Calu3 (cell line): ENCODE results near the gene NAE1. TPM values are rescaled to one million over a fixed set of nuclear protein-coding genes. Genes with fewer than 3 reads are reported as not detected.

Source experiments
- BruUV-seq: library from RNA; stranded (reverse); fragments of 400-500 nt; replicated peaks from 2 replicates; lab custom pipeline; 2021; lab: Mats Ljungman, UMichigan
- CTCF ChIA-PET: fragments of 300-600 bp; sonication (Branson Sonifier 250); formaldehyde crosslinking; loops from one replicate; lab custom pipeline; 2022; ENCODE audit warnings: antibody characterized with exemption; lab: Charles Lee
- DNase-seq: peaks from one replicate; pipeline ENCODE4 v3.0.0; 2022
- H3K27ac Mint-ChIP-seq: one replicate; pipeline ENCODE4 v1.8.0; 2022; ENCODE audit warnings: mixed read lengths; ENCODE audit not compliant: unreplicated experiment
- H3K27me3 Mint-ChIP-seq: one replicate; pipeline ENCODE4 v1.8.0; 2022; ENCODE audit warnings: mixed read lengths; ENCODE audit not compliant: unreplicated experiment
- H3K36me3 Mint-ChIP-seq: one replicate; pipeline ENCODE4 v1.8.0; 2022; ENCODE audit warnings: mild to moderate bottlenecking, moderate library complexity, mixed read lengths; ENCODE audit not compliant: insufficient read depth, unreplicated experiment
- H3K4me1 Mint-ChIP-seq: one replicate; pipeline ENCODE4 v1.8.0; 2022; ENCODE audit warnings: mild to moderate bottlenecking, low read depth, mixed read lengths; ENCODE audit not compliant: unreplicated experiment
- H3K4me3 Mint-ChIP-seq: one replicate; pipeline ENCODE4 v1.8.0; 2022; ENCODE audit warnings: mild to moderate bottlenecking, low read depth, moderate library complexity, mixed read lengths; ENCODE audit not compliant: unreplicated experiment
- H3K9me3 Mint-ChIP-seq: one replicate; pipeline ENCODE4 v1.8.0; 2022; ENCODE audit warnings: low read depth, mixed read lengths; ENCODE audit not compliant: unreplicated experiment
- CTCF ChIP-seq: fragments of 200-600 bp; IDR thresholded peaks from one replicate; pipeline ENCODE4 v1.8.0; 2022; ENCODE audit warnings: antibody characterized with exemption; ENCODE audit not compliant: unreplicated experiment
- intact Hi-C: fragments of 100-400 bp; cut with micrococcal nuclease; formaldehyde crosslinking; loops from one replicate; pipeline ENCODE4 v1.10.0; 2022; ENCODE audit not compliant: unreplicated experiment
- total RNA-seq: library from RNA; stranded (reverse); gene quantifications from 2 replicates; pipeline ENCODE4 v1.2.3, GENCODE V29; 2022

The NAE1 gene
- total RNA-seq, 1 experiment from 2014 or later = 79.4 TPM

GRCh38 chr16:66858740-66859396 lies 28.1 kb upstream of the NAE1 start:
- H3K27me3 Mint-ChIP-seq = peaks cover 22% of the 10 kb centered on the region
- no peak for TF ChIP-seq CTCF
- CTCF ChIA-PET = interaction anchor here (1.1 kb wide), 1 partner anchor 9 kb away, joined by 4 read pairs; no protein-coding TSS in a partner anchor
- H3K4me1 Mint-ChIP-seq = no peaks in the 10 kb centered on the region
- intact Hi-C loops = no loop called here
- no peak overlapping the region for H3K27ac Mint-ChIP-seq
- no peaks in the 10 kb centered on the region for H3K9me3 Mint-ChIP-seq
- BruUV-seq = no TSS peak
- H3K4me3 Mint-ChIP-seq = no peak overlapping the region
- peak; percentile 72 for DNase-seq
- H3K36me3 Mint-ChIP-seq = no peaks in the 10 kb centered on the region

DNA sequence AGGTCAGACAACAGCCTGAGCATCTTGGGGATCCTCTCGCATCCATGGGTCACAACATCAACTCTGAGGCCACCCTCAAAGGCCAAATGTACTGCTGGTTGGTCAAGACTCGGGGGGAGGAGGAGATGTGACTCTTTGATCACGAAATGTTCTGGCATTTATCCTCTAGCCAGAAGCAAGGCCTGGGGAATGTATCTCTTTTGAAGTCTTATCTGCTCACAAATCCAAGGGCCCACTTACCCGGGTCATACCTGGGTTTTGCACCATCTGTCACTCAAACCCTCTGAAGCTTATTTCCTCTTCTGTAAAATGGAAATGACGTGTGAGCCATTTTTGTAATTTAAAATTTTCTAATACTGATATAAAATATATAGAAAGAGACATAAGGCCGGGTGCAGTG lies 26.7 kb upstream of the NAE1 start:
- intact Hi-C loops = no loop called here
- CTCF ChIA-PET = interaction anchor here (1.1 to 1.5 kb wide), 2 partner anchors 16 to 27 kb away, joined by 4 to 5 read pairs; partner anchors contain the start of gene NAE1
- BruUV-seq = no TSS peak
- Mint-ChIP-seq H3K4me3 (no peak overlapping the region), H3K9me3 (no peaks in the 10 kb centered on the region), H3K27ac (no peak overlapping the region), H3K27me3 (peaks cover 37% of the 10 kb centered on the region), H3K36me3 (no peaks in the 10 kb centered on the region), H3K4me1 (no peaks in the 10 kb centered on the region)
- DNase-seq = no peak
- no peak for TF ChIP-seq CTCF

DNA sequence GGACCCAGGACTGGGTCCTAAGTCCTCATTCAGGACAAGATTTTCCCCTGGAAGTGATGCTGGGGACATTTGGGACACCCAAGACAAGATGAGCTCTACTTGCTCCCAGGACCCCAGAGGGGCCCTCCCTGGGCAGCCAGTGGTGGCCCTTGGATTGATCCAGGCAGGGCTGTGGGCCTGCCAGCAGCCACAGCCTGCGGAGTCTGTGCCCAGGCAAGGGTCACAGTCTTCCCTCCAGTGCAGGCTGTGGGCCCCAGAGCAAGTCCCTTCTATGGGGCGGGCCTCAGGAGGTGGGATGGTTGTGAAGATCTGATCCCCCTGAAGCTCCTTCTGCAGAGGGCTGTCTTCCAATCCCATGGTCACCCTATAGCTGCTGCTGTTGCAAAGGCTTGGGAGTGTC lies 26.0 kb upstream of the NAE1 start:
- CTCF ChIA-PET = interaction anchor here (1.1 to 1.5 kb wide), 2 partner anchors 16 to 26 kb away, joined by 4 to 5 read pairs; partner anchors contain the start of gene NAE1

DNA sequence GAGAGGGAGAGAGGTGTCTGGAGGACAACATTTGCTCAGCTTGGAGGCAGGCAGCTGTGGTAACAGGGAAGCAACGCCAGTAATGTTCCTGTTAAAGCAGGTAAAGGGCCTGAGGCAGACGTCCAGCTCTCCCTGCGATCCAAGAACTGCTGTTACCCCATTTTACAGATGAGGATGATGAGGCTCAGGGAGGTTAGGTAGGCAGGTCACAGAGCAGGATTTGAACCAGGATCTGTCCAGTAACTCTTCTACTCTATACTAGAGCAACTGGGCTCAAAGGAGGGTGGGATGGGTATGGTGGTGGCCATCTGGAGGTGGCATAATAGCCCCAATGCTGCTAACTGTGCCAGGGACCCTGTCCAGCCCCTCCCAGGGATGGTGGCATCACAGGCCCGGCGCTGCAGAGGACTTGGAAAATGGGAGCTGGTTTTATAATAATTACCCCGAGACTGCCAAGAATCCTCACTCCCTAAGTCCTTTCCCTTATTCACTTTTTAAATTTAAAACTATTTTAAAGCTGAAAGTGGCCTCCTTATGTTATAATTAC lies 25.5 kb upstream of the NAE1 start:
- H3K36me3 Mint-ChIP-seq = no peaks in the 10 kb centered on the region
- CTCF ChIA-PET = interaction anchor here (1.1 to 1.5 kb wide), 2 partner anchors 17 to 26 kb away, joined by 4 to 5 read pairs; partner anchors contain the start of gene NAE1
- intact Hi-C loops = no loop called here
- H3K4me3 Mint-ChIP-seq = no peak overlapping the region
- BruUV-seq = no TSS peak
- TF ChIP-seq CTCF = no peak
- no peak overlapping the region for H3K27ac Mint-ChIP-seq
- H3K4me1 Mint-ChIP-seq = no peaks in the 10 kb centered on the region
- DNase-seq = no peak
- H3K9me3 Mint-ChIP-seq = no peaks in the 10 kb centered on the region
- H3K27me3 Mint-ChIP-seq = peaks cover 48% of the 10 kb centered on the region

More for the DNA sequence above, 26.0 kb upstream of the NAE1 start:
- BruUV-seq = no TSS peak
- Mint-ChIP-seq H3K27ac (no peak overlapping the region), H3K4me1 (no peaks in the 10 kb centered on the region), H3K36me3 (no peaks in the 10 kb centered on the region), H3K9me3 (no peaks in the 10 kb centered on the region), H3K27me3 (peaks cover 43% of the 10 kb centered on the region), H3K4me3 (no peak overlapping the region)
- TF ChIP-seq CTCF = no peak
- intact Hi-C loops = no loop called here
- DNase-seq = no peak
